Heart right ventricle (tissue), 16 donors: ENCODE data around the gene AP1G1. TPM values are rescaled to one million over a fixed set of nuclear protein-coding genes. Genes with fewer than 3 reads are reported as not detected.
"Not testable (repeated sequence)": the region's sequence is repeated elsewhere in the genome, so short reads cannot be mapped to it uniquely, and the experiment has no call there.

Experiments
- ATAC-seq, 8 donors: fragments of 200-7000 bp; cut with Tn5 transposase; one replicate each; pipeline ENCODE4 v1.9.1; 2020; ENCODE audit warnings: mild to moderate bottlenecking in 8 of 8, moderate library complexity in 8 of 8, moderate number of reproducible peaks in 1 of 8
- DNase-seq, 2 donors: peaks; one replicate each; pipeline ENCODE4 v3.0.0-alpha.2; 2020
- H3K27ac ChIP-seq, 10 donors: fragments of 200-600 bp; sonication (generic) in 2 of 10; one replicate each; pipeline versions ENCODE4 v1.5.0 to v1.8.0; 2020 to 2022; ENCODE audit warnings: mild to moderate bottlenecking in 3 of 10
- H3K27me3 ChIP-seq, 7 donors: fragments of 200-600 bp; one replicate each; pipeline ENCODE4 v1.8.0; 2021 to 2022; ENCODE audit warnings: mild to moderate bottlenecking in 2 of 7
- H3K36me3 ChIP-seq, 9 donors: fragments of 200-600 bp; sonication (generic) in 1 of 9; one replicate each; pipeline versions ENCODE4 v1.5.0 to v1.8.0; 2020 to 2022; ENCODE audit warnings: mild to moderate bottlenecking in 2 of 9
- H3K4me1 ChIP-seq, 9 donors: fragments of 200-600 bp; sonication (generic) in 1 of 9; one replicate each; pipeline versions ENCODE4 v1.5.0 to v1.8.0; 2020 to 2022; ENCODE audit warnings: mild to moderate bottlenecking in 4 of 9
- H3K4me3 ChIP-seq, 10 donors: fragments of 200-600 bp; sonication (generic) in 2 of 10; one replicate each; pipeline versions ENCODE4 v1.5.0 to v1.8.0; 2020 to 2022; ENCODE audit warnings: mild to moderate bottlenecking in 7 of 10, moderate library complexity in 2 of 10
- H3K9me3 ChIP-seq, 11 donors: fragments of 200-600 bp in 10 of 11; sonication (generic) in 2 of 11; one replicate each; pipeline versions ENCODE4 v1.5.0 to v1.8.0; 2013 to 2022; ENCODE audit warnings: mild to moderate bottlenecking in 2 of 11, control low read depth in 1 of 11, moderate library complexity in 1 of 11
- CTCF ChIP-seq, 9 donors: fragments of 200-600 bp; sonication (generic) in 2 of 9; IDR thresholded peaks; one replicate each; pipeline versions ENCODE4 v1.5.0 to v1.8.0; 2021 to 2022; ENCODE audit warnings: antibody characterized with exemption in 9 of 9, mild to moderate bottlenecking in 5 of 9, moderate library complexity in 1 of 9
- WGBS, 2 donors: extraction: QIAGEN DNeasy Blood & Tissue Kit; methylation state at CpG; one replicate each; pipeline ENCODE4 v1.1.7; 2013; ENCODE audit warnings: inconsistent platforms in 1 of 2; 5-methylcytosine and 5-hydroxymethylcytosine counted together
- intact Hi-C, 10 donors: fragments of 100-400 bp; cut with DNase I; formaldehyde crosslinking; loops; one replicate each; pipeline versions ENCODE4 v1.11.1 to v1.14.2; 2022
- polyA plus RNA-seq, 2 donors: library from polyadenylated mRNA; stranded (reverse); fragments of 200-250 nt; gene quantifications; one replicate each; pipeline ENCODE4 v1.2.3, GENCODE V29; 2013
- total RNA-seq, 10 donors: library from RNA; stranded (reverse); fragmentation: NEBNext Ultra II Directional in 3 of 10; extraction: Animal tissue kit (Norgen Biotek cat#: 25700) in 3 of 10; gene quantifications; one replicate each; pipeline versions ENCODE4 v1.2.1 to v1.2.4, GENCODE V29; 2021 to 2023
- donor health status: Arrhythmogenic right ventricular cardiomyopathy.
- donor health status: ischemic (EF 13 %, LVEDD 7.1; RV severe dilation, severe dysfunction).
- donor health status: healthy with polysubstance abuse.
- donor health status: DM: no; HTN: yes; CAD: no.
- donor health status: DM: no; HTN: no; CAD: no.
- donor health status: ischemic (EF 25% LVEDD 6.9; RV normal size, moderate dysfunction).
- donor health status: ischemic (EF 25% LVEDD 5.7; RV mildly dilated, moderate dysfunction).
- donor health status: healthy.
- donor health status: DM: yes; HTN: yes; CAD: no.
- donor health status: Ischemic cardiomyopathy.
- donor health status: ischemic (EF 35%, LVEDD 5.7; RV mildly dilated, moderate dysfunction).
- donor health status: nonischemic (EF 11% LVEDD 7.7; RV severe dilation, severe dysfunction).
- donor health status: DM: yes; HTN: yes; CAD: no.
- donor health status: PGD.
- donor health status: ischemic (EF 29% LVEDD 5.4; RV normal size, mild dysfunction).
- donor health status: nonischemic (EF 23%, LVEDD 6.1; RV moderate dilation, normal function).

AP1G1 gene
- total and polyA plus RNA-seq, 12 donors, result 12.4 to 53.7 (median 36.1) TPM

- 95 to 97% methylated on average over 2 of the region's 2 CpGs for WGBS, 2 donors
- intact Hi-C loops, result no loop called here
- TF ChIP-seq CTCF (IDR thresholded peaks at IDR 0.05), result no peak
- Histone ChIP-seq H3K27ac (no peak overlapping the region), H3K4me3 (no peak overlapping the region), H3K27me3 (no peaks in the 10 kb centered on the region), H3K9me3 (no peaks in the 10 kb centered on the region), H3K4me1 (no peaks in the 10 kb centered on the region), H3K36me3 (no peaks in the 10 kb centered on the region)
- no peak for ATAC-seq
- no peak for DNase-seq
These were observed 21.7 kb upstream of the AP1G1 start for GRCh38 chr16:71830359-71830758.

GRCh38 chr16:71826533-71827017 is 17.9 kb upstream of the AP1G1 start:
- Histone ChIP-seq H3K27me3 (no peaks in the 10 kb centered on the region), H3K27ac (no peak overlapping the region), H3K36me3 (peaks cover 0 to 20% (median 0%) of the 10 kb centered on the region in 9 donors), H3K4me1 (no peaks in the 10 kb centered on the region), H3K9me3 (no peaks in the 10 kb centered on the region), H3K4me3 (no peak overlapping the region)
- WGBS, 2 donors, result 64 to 68% methylated on average over 5 of the region's 5 CpGs
- DNase-seq (no peak), ATAC-seq (no peak)
- intact Hi-C loops, result loop anchor here in 1 of 10 donors (1.0 kb wide), 1 partner anchor 19 kb away; the partner anchor contains the start of gene ATXN1L
- no peak for TF ChIP-seq CTCF (IDR thresholded peaks at IDR 0.05)

GRCh38 chr16:71817155-71817500 is 8.5 kb upstream of the AP1G1 start:
- H3K9me3 ChIP-seq, ATAC-seq, H3K36me3 ChIP-seq, H3K27me3 ChIP-seq, H3K4me3 ChIP-seq, intact Hi-C loops, DNase-seq: not testable (repeated sequence)
- peaks cover 0 to 19% (median 0%) of the 10 kb centered on the region in 9 donors for H3K4me1 ChIP-seq
- H3K27ac ChIP-seq, result peak overlapping the region; percentile 6 to 72 (median 46)
- WGBS, 2 donors, result 85 to 91% methylated on average over 10 of the region's 10 CpGs

GRCh38 chr16:71811261-71811803 is 2.7 kb upstream of the AP1G1 start:
- intact Hi-C loops, result no loop called here

GRCh38 chr16:71810155-71810530 is 1.5 kb upstream of the AP1G1 start:
- DNase-seq, H3K27me3 ChIP-seq, H3K4me3 ChIP-seq, H3K9me3 ChIP-seq, ATAC-seq, intact Hi-C loops: not testable (repeated sequence)
- 91 to 97% methylated on average over 11 of the region's 11 CpGs for WGBS, 2 donors
- Histone ChIP-seq H3K36me3 (peaks cover 0 to 19% (median 0%) of the 10 kb centered on the region in 9 donors), H3K4me1 (peaks cover 0 to 34% (median 28%) of the 10 kb centered on the region in 9 donors), H3K27ac (peak overlapping the region in 2 of 10 donors; percentile 94 to 99)

More at GRCh38 chr16:71811261-71811803, 2.7 kb upstream of the AP1G1 start:
- Histone ChIP-seq H3K4me1 (peaks cover 0 to 23% (median 18%) of the 10 kb centered on the region in 9 donors), H3K9me3 (no peaks in the 10 kb centered on the region), H3K36me3 (peaks cover 0 to 9% (median 0%) of the 10 kb centered on the region in 9 donors), H3K4me3 (no peak overlapping the region), H3K27ac (no peak overlapping the region), H3K27me3 (no peaks in the 10 kb centered on the region)
- no peak for TF ChIP-seq CTCF (IDR thresholded peaks at IDR 0.05)
- WGBS, 2 donors, result 86 to 88% methylated on average over 5 of the region's 5 CpGs
- DNase-seq (no peak), ATAC-seq (no peak)
